ENCODE measurements around the gene BARD1. TPM values are rescaled to one million over a fixed set of nuclear protein-coding genes. Genes with fewer than 3 reads are reported as not detected.

BARD1 gene
- total and polyA plus RNA-seq, 8 donors: 1.4 to 6.5 (median 4.4) TPM

- WGBS, 2 donors: 0 to 1% methylated on average over 46 to 63 of the region's 63 CpGs
- TF ChIP-seq, protein P1, sequence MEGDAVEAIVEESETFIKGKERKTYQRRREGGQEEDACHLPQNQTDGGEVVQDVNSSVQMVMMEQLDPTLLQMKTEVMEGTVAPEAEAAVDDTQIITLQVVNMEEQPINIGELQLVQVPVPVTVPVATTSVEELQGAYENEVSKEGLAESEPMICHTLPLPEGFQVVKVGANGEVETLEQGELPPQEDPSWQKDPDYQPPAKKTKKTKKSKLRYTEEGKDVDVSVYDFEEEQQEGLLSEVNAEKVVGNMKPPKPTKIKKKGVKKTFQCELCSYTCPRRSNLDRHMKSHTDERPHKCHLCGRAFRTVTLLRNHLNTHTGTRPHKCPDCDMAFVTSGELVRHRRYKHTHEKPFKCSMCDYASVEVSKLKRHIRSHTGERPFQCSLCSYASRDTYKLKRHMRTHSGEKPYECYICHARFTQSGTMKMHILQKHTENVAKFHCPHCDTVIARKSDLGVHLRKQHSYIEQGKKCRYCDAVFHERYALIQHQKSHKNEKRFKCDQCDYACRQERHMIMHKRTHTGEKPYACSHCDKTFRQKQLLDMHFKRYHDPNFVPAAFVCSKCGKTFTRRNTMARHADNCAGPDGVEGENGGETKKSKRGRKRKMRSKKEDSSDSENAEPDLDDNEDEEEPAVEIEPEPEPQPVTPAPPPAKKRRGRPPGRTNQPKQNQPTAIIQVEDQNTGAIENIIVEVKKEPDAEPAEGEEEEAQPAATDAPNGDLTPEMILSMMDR (IDR thresholded peaks at IDR 0.05): no peak
- Histone ChIP-seq H3K9me3 (no peaks in the 10 kb centered on the region), H3K4me1 (peaks cover 0 to 6% (median 0%) of the 10 kb centered on the region in 3 donors), H3K4me3 (peak overlapping the region; percentile 52 to 89 (median 74)), H3K36me3 (no peaks in the 10 kb centered on the region), H3K27ac (peak overlapping the region; percentile 30 to 92 (median 82)), H3K27me3 (no peaks in the 10 kb centered on the region)
- FAIRE-seq: no peak
- peak; percentile 88 to 94 (median 92) for ATAC-seq
- intact Hi-C loops (cut with DNase I): no loop called here
- DNase-seq: peak; percentile 98 to 100 (median 100)
Measured at GRCh38 chr2:214809751-214810564, 475 bp upstream of the BARD1 start.

GRCh38 chr2:214807653-214808052 is 1.8 kb downstream of the BARD1 start:
- ATAC-seq (no peak), DNase-seq (no peak), FAIRE-seq (no peak)
- WGBS, 2 donors: 10 to 11% methylated on average over 3 of the region's 3 CpGs
- H3K4me3 ChIP-seq: peak overlapping the region; percentile 52 to 89 (median 74)
- TF ChIP-seq, protein P1 (IDR thresholded peaks at IDR 0.05): no peak
- no peaks in the 10 kb centered on the region for H3K36me3 ChIP-seq
- H3K4me1 ChIP-seq: peaks cover 0 to 6% (median 0%) of the 10 kb centered on the region in 3 donors
- H3K27me3 ChIP-seq: no peaks in the 10 kb centered on the region
- H3K27ac ChIP-seq: peak overlapping the region in 2 of 4 donors; percentile 92
- intact Hi-C loops (cut with DNase I): no loop called here
- no peaks in the 10 kb centered on the region for H3K9me3 ChIP-seq

DNA sequence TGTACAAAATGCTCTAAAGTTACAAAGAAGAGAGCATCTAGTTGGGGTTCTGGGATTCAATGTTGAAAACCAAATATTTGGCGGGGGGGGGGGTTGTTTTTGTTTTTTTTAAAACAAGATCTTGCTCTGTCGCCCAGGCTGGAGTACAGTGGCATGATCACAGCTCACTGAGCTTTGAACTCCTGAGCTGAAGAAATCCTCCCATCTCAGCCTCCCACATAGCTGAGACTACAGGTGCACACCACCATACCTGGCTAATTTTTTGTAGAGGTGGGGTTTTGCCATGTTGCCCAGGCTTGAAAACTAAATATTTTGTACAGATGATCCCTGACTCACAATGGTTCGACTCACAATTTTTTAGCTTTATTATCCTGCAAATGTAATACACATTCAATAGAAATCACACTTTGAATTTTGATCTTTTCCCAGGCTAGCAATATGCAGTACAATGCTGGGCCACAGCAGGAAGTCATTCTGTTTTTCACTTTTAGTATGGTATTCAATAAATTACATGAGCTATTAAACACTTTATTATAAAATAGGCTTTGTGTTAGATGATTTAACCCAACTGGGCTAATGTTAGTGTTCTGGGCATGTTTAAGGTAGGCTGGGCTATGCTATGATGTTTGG is 7.6 kb downstream of the BARD1 start:
- WGBS, 2 donors: 78 to 89% methylated on average over 3 of the region's 3 CpGs
- ATAC-seq (no peak), FAIRE-seq (no peak), DNase-seq (no peak)
- H3K27ac ChIP-seq: no peak overlapping the region
- no peaks in the 10 kb centered on the region for H3K36me3 ChIP-seq
- no peaks in the 10 kb centered on the region for H3K9me3 ChIP-seq
- intact Hi-C loops (cut with DNase I): no loop called here
- TF ChIP-seq, protein P1 (IDR thresholded peaks at IDR 0.05): no peak
- H3K4me1 ChIP-seq: peaks cover 0 to 3% (median 0%) of the 10 kb centered on the region in 3 donors
- no peak overlapping the region for H3K4me3 ChIP-seq
- no peaks in the 10 kb centered on the region for H3K27me3 ChIP-seq

GRCh38 chr2:214801068-214801467 is 8.4 kb downstream of the BARD1 start:
- WGBS, 2 donors: 89 to 96% methylated on average over 2 of the region's 2 CpGs
- Histone ChIP-seq H3K4me1 (peaks cover 0 to 3% (median 0%) of the 10 kb centered on the region in 3 donors), H3K27ac (no peak overlapping the region), H3K36me3 (no peaks in the 10 kb centered on the region), H3K4me3 (no peak overlapping the region), H3K27me3 (no peaks in the 10 kb centered on the region), H3K9me3 (no peaks in the 10 kb centered on the region)
- TF ChIP-seq, protein P1 (IDR thresholded peaks at IDR 0.05): no peak
- intact Hi-C loops (cut with DNase I): no loop called here
- DNase-seq (no peak), ATAC-seq (no peak), FAIRE-seq (no peak)

All from pancreas (tissue), 10 donors.